Breast epithelium (tissue), 3 donors: ENCODE data around the gene VAMP8.

ENCODE experiments used
- CTCF ChIP-seq, 3 donors: fragments of 450-650 bp; IDR thresholded peaks; one replicate each; pipeline ENCODE4 v1.5.1; 2016 to 2017; ENCODE audit warnings: antibody characterized with exemption in 3 of 3, mild to moderate bottlenecking in 3 of 3, moderate library complexity in 3 of 3
- POLR2AphosphoS5 ChIP-seq, 3 donors: sonication (generic); formaldehyde crosslinking; IDR thresholded peaks; one replicate each; pipeline ENCODE4 v1.6.1; 2017; ENCODE audit warnings: antibody characterized with exemption in 3 of 3

- TF ChIP-seq POLR2AphosphoS5 (IDR thresholded peaks at IDR 0.05), result no peak
- no peak for TF ChIP-seq CTCF (IDR thresholded peaks at IDR 0.05)
Observed at GRCh38 chr2:85548608-85548900, 28.8 kb upstream of the VAMP8 start.
